GM21367 (cell line): ENCODE results near the gene ITPR2.
"Not testable (repeated sequence)": the region's sequence is repeated elsewhere in the genome, so short reads cannot be mapped to it uniquely, and the experiment has no call there.

Experiments
- ATAC-seq: cut with Tn5 transposase; IDR thresholded peaks from one replicate; pipeline ENCODE4 v1.9.1; 2021; ENCODE audit not compliant: unreplicated experiment

The ITPR2 gene

GRCh38 chr12:26791301-26791791, 41.6 kb downstream of the ITPR2 start:
- ATAC-seq, result peak; percentile 73

- no peak for ATAC-seq
Observed at GRCh38 chr12:26790645-26790994, 42.4 kb downstream of the ITPR2 start.

- ATAC-seq, result no peak
Observed at GRCh38 chr12:26789731-26790644, 43.0 kb downstream of the ITPR2 start.

- no peak for ATAC-seq
Observed at GRCh38 chr12:26786865-26787514, 46.0 kb downstream of the ITPR2 start.

GRCh38 chr12:26786491-26786864, 46.5 kb downstream of the ITPR2 start:
- no peak for ATAC-seq

GRCh38 chr12:26783816-26784379, 49.1 kb downstream of the ITPR2 start:
- not testable (repeated sequence) for ATAC-seq

GRCh38 chr12:26783131-26783526, 49.9 kb downstream of the ITPR2 start:
- no peak for ATAC-seq

GRCh38 chr12:26782372-26783130, 50.4 kb downstream of the ITPR2 start:
- no peak for ATAC-seq

- not testable (repeated sequence) for ATAC-seq
Observed at GRCh38 chr12:26780656-26781055, 52.3 kb downstream of the ITPR2 start.

- not testable (repeated sequence) for ATAC-seq
Observed at GRCh38 chr12:26778173-26778775, 54.7 kb downstream of the ITPR2 start.

- no peak for ATAC-seq
Observed at GRCh38 chr12:26777236-26777635, 55.8 kb downstream of the ITPR2 start.

- not testable (repeated sequence) for ATAC-seq
Observed at GRCh38 chr12:26775991-26776390, 57.0 kb downstream of the ITPR2 start.

GRCh38 chr12:26773313-26774104, 59.5 kb downstream of the ITPR2 start:
- ATAC-seq, result no peak

- no peak for ATAC-seq
Observed at GRCh38 chr12:26771861-26772260, 61.1 kb downstream of the ITPR2 start.

- no peak for ATAC-seq
Observed at GRCh38 chr12:26770239-26771070, 62.5 kb downstream of the ITPR2 start.

- no peak for ATAC-seq
Observed at GRCh38 chr12:26769611-26770010, 63.4 kb downstream of the ITPR2 start.

- ATAC-seq, result peak; percentile 59
Observed at GRCh38 chr12:26768611-26769603, 64.1 kb downstream of the ITPR2 start.

- no peak for ATAC-seq
Observed at GRCh38 chr12:26767865-26768264, 65.1 kb downstream of the ITPR2 start.
